Kidney (tissue), 14 donors: Measurements from ENCODE around the gene HIPK2. TPM values are rescaled to one million over a fixed set of nuclear protein-coding genes. Genes with fewer than 3 reads are reported as not detected.
A peak's percentile ranks its signal among the peaks of the same experiment; 100 is the strongest.

ENCODE experiments used
- DNase-seq, 5 donors: peaks; one replicate each; pipeline ENCODE4 v3.0.0-alpha.2; 2013 to 2020
- FAIRE-seq: peaks from 2 replicates; lab custom pipeline; 2012; peaks lifted over from hg19 to GRCh38; lab: Jason Lieb, UNC
- H3K27ac ChIP-seq, 2 donors: one replicate each; pipeline ENCODE4 v1.7.0; 2013; ENCODE audit warnings: low read depth in 2 of 2, low read length in 2 of 2, inconsistent platforms in 1 of 2
- H3K27me3 ChIP-seq: one replicate; pipeline ENCODE4 v1.7.1; 2013; ENCODE audit warnings: low read length, inconsistent platforms; ENCODE audit not compliant: control insufficient read depth, insufficient read depth
- H3K36me3 ChIP-seq, 3 donors: one replicate each; pipeline versions ENCODE4 v1.7.0 to v1.7.1; 2013; ENCODE audit warnings: low read length in 3 of 3, control low read depth in 1 of 3, inconsistent platforms in 1 of 3; ENCODE audit not compliant: insufficient read depth in 3 of 3, control insufficient read depth in 2 of 3
- H3K4me1 ChIP-seq, 3 donors: one replicate each; pipeline versions ENCODE4 v1.7.0 to v1.7.1; 2013; ENCODE audit warnings: low read length in 3 of 3, inconsistent platforms in 1 of 3, low read depth in 1 of 3; ENCODE audit not compliant: control insufficient read depth in 2 of 3, insufficient read depth in 2 of 3
- H3K4me3 ChIP-seq, 3 donors: one replicate each; pipeline versions ENCODE4 v1.7.0 to v1.8.1; 2013; ENCODE audit warnings: low read length in 3 of 3, control low read depth in 1 of 3, inconsistent platforms in 1 of 3
- H3K9ac ChIP-seq, 3 donors: one replicate each; pipeline versions ENCODE4 v1.7.0 to v1.7.1; 2013; ENCODE audit warnings: low read length in 3 of 3, control low read depth in 1 of 3, inconsistent platforms in 1 of 3
- H3K9me3 ChIP-seq, 3 donors: one replicate each; pipeline versions ENCODE4 v1.7.0 to v1.7.1; 2013; ENCODE audit warnings: low read length in 3 of 3, control low read depth in 1 of 3, inconsistent platforms in 1 of 3; ENCODE audit not compliant: control insufficient read depth in 2 of 3, insufficient read depth in 1 of 3
- intact Hi-C: fragments of 100-400 bp; cut with DNase I; formaldehyde crosslinking; loops from one replicate; pipeline ENCODE4 v1.11.1; 2022
- polyA plus RNA-seq: library from polyadenylated mRNA; stranded (reverse); fragments of 350-450 nt; fragmentation: Illumina TruSeq; extraction: RNeasy Lipid Tissue Mini Kit (QIAGEN cat#74804); gene quantifications from one replicate; pipeline ENCODE4 v1.2.3, GENCODE V29; 2014; ENCODE audit warnings: low read depth, low replicate concordance; ENCODE audit not compliant: insufficient read depth
- total RNA-seq: library from RNA; stranded (reverse); fragmentation: NEBNext Ultra II Directional; extraction: Animal tissue kit (Norgen Biotek cat#: 25700); gene quantifications from one replicate; pipeline ENCODE4 v1.2.1, GENCODE V29; 2021
- TF ChIP-seq, protein P1 (sequence below): IDR thresholded peaks from 3 replicates; pipeline ENCODE4 v1.5.1; 2012; ENCODE audit warnings: mild to moderate bottlenecking, moderate library complexity, borderline replicate concordance; ENCODE audit not compliant: insufficient read depth; ENCODE audit errors: extremely low read depth
- donor health status: control.
- donor health status: control.
- donor health status: control.
- donor health status: control.
- donor health status: control.
- donor health status: DM: yes; HTN: yes; CAD: no.
- donor health status: Normal renal cell carcinoma (clear cell type).

The HIPK2 gene
- total and polyA plus RNA-seq, 2 donors from 2014 or later: 9.6 to 153 TPM

DNA sequence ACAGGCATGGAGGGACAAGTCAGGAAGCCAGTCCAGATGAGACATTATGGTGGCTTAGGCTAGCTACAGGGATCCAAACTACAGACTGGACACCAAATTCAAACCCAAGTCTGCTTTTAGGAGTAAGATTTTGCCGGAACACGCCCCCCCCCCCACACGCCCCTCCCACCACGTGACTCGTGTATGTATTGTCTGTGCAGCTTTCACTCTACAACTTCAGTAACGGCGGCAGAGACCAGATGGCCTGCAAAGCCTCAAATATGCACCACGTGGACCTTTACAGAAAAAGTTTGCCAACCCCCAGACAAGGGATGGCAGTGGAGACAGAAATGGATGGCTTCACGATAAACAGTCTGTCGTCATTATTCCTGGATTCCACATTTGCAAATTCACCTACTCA is 14.5 kb downstream of the HIPK2 start:
- Histone ChIP-seq H3K4me3 (no peak overlapping the region), H3K9me3 (no peaks in the 10 kb centered on the region), H3K27ac (peak overlapping the region in 1 of 2 donors; percentile 63), H3K4me1 (peaks cover 5 to 29% (median 24%) of the 10 kb centered on the region in 3 donors), H3K9ac (no peak overlapping the region), H3K36me3 (peaks cover 0 to 3% (median 0%) of the 10 kb centered on the region in 3 donors), H3K27me3 (no peaks in the 10 kb centered on the region)
- TF ChIP-seq, protein P1, sequence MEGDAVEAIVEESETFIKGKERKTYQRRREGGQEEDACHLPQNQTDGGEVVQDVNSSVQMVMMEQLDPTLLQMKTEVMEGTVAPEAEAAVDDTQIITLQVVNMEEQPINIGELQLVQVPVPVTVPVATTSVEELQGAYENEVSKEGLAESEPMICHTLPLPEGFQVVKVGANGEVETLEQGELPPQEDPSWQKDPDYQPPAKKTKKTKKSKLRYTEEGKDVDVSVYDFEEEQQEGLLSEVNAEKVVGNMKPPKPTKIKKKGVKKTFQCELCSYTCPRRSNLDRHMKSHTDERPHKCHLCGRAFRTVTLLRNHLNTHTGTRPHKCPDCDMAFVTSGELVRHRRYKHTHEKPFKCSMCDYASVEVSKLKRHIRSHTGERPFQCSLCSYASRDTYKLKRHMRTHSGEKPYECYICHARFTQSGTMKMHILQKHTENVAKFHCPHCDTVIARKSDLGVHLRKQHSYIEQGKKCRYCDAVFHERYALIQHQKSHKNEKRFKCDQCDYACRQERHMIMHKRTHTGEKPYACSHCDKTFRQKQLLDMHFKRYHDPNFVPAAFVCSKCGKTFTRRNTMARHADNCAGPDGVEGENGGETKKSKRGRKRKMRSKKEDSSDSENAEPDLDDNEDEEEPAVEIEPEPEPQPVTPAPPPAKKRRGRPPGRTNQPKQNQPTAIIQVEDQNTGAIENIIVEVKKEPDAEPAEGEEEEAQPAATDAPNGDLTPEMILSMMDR: no peak
- no peak for FAIRE-seq
- no peak for DNase-seq
- intact Hi-C loops: loop anchor here (10.0 kb wide), 1 partner anchor 119 kb away; no protein-coding TSS in a partner anchor

DNA sequence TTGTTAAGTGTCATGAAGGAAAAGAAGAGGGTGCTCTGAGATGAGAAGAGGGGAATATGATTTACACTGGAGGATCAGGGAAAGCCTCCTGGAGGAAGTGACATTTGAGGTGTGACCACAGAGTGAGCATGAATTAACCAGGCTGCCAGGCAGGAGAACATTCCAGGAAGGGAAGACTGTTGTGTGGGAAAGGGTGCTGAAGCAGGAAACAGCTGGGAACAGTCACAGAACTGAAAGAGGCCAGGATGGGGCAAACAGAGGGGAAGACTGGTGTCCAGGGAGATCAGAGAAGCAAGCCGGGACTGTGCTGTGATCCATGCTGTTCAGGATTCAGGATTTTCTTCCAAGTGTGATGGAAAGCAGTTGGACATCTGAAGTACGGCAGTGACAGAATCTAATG is 14.9 kb downstream of the HIPK2 start:
- no peak for FAIRE-seq

DNA sequence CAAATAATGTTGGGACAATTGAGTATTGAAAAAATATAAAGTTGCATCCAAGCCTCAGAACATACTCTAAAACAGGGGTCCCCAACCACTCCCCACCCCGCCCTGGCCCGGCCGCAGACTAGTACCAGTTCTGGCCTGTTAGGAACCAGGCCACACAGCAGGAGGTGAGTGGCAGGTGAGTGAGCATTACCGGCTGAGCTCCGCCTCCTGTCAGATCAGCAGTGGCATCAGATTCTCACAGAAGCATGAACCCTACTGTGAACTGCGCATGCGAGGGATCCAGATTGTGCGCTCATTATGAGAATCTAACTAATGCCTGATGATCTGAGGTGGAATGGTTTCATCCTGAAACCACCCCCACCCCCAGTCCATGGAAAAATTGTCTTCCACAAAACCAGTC is 19.4 kb downstream of the HIPK2 start:
- no peak for FAIRE-seq
- intact Hi-C loops: no loop called here

More for the DNA sequence above, 14.9 kb downstream of the HIPK2 start:
- peaks cover 0 to 3% (median 0%) of the 10 kb centered on the region in 3 donors for H3K36me3 ChIP-seq
- peak in 3 of 5 donors; percentile 32 to 51 (median 32) for DNase-seq
- H3K9me3 ChIP-seq: no peaks in the 10 kb centered on the region
- no peak overlapping the region for H3K4me3 ChIP-seq
- H3K27ac ChIP-seq: peak overlapping the region in 1 of 2 donors; percentile 63
- TF ChIP-seq, protein P1: no peak
- H3K9ac ChIP-seq: no peak overlapping the region
- H3K27me3 ChIP-seq: no peaks in the 10 kb centered on the region
- H3K4me1 ChIP-seq: peaks cover 5 to 32% (median 22%) of the 10 kb centered on the region in 3 donors
- intact Hi-C loops: loop anchor here (10.0 kb wide), 1 partner anchor 118 kb away; no protein-coding TSS in a partner anchor

More for the DNA sequence above, 19.4 kb downstream of the HIPK2 start:
- H3K4me3 ChIP-seq: no peak overlapping the region
- TF ChIP-seq, protein P1: no peak
- peaks cover 0 to 2% (median 0%) of the 10 kb centered on the region in 3 donors for H3K36me3 ChIP-seq
- no peaks in the 10 kb centered on the region for H3K9me3 ChIP-seq
- no peaks in the 10 kb centered on the region for H3K27me3 ChIP-seq
- H3K27ac ChIP-seq: no peak overlapping the region
- peaks cover 5 to 33% (median 19%) of the 10 kb centered on the region in 3 donors for H3K4me1 ChIP-seq
- H3K9ac ChIP-seq: no peak overlapping the region
- DNase-seq: no peak
